PC-9 (cell line): ENCODE measurements around the gene TKT. TPM values are rescaled to one million over a fixed set of nuclear protein-coding genes. Genes with fewer than 3 reads are reported as not detected.
A peak's percentile ranks its signal among the peaks of the same experiment; 100 is the strongest.

ENCODE experiments used
- BruUV-seq: library from RNA; stranded (reverse); fragments of 400-500 nt; replicated peaks from 2 replicates; lab custom pipeline; 2021; lab: Mats Ljungman, UMichigan
- CTCF ChIA-PET: fragments of 300-600 bp; sonication (Branson Sonifier 250); formaldehyde crosslinking; loops from one replicate; lab custom pipeline; 2022; ENCODE audit warnings: antibody characterized with exemption; lab: Charles Lee
- POLR2A ChIA-PET: fragments of 300-600 bp; sonication (Branson Sonifier 250); formaldehyde crosslinking; loops from one replicate; lab custom pipeline; 2022; ENCODE audit warnings: antibody characterized with exemption; ENCODE audit not compliant: unreplicated experiment; lab: Charles Lee
- DNase-seq, 2 experiments: peaks; one replicate each; pipeline versions ENCODE4 v3.0.0 to v3.0.0-alpha.2; 2015 to 2022; ENCODE audit warnings: mixed read lengths in 1 of 2
- H2AFZ ChIP-seq: fragments of 200-600 bp; sonication (generic); 2 replicates; pipeline ENCODE4 v1.8.1; 2017; ENCODE audit warnings: antibody characterized with exemption
- H3F3A ChIP-seq: fragments of 200-600 bp; sonication (generic); 2 replicates; pipeline ENCODE4 v1.8.1; 2017; ENCODE audit warnings: antibody characterized with exemption, mild to moderate bottlenecking, low read depth; ENCODE audit not compliant: insufficient read depth
- H3K27ac ChIP-seq: fragments of 200-600 bp; sonication (generic); 2 replicates; pipeline ENCODE4 v1.6.1; 2016; ENCODE audit warnings: mixed run types
- H3K27me3 ChIP-seq: fragments of 200-600 bp; sonication (generic); 2 replicates; pipeline ENCODE4 v1.6.1; 2016; ENCODE audit warnings: low read depth, mixed run types; ENCODE audit not compliant: insufficient read depth
- H3K36me3 ChIP-seq: fragments of 200-600 bp; sonication (generic); 2 replicates; pipeline ENCODE4 v1.6.1; 2016; ENCODE audit warnings: low read depth, mixed run types
- H3K4me1 ChIP-seq: fragments of 200-600 bp; sonication (generic); replicated peaks from 2 replicates; pipeline ENCODE4 v1.6.1; 2016; ENCODE audit warnings: mixed run types; ENCODE audit not compliant: insufficient read depth
- H3K4me2 ChIP-seq: fragments of 200-600 bp; sonication (generic); 2 replicates; pipeline ENCODE4 v1.6.1; 2017; ENCODE audit warnings: mixed run types
- H3K4me3 ChIP-seq: fragments of 200-600 bp; sonication (generic); 2 replicates; pipeline ENCODE4 v1.6.1; 2016; ENCODE audit warnings: mixed run types
- H3K79me2 ChIP-seq: fragments of 200-600 bp; sonication (generic); 2 replicates; pipeline ENCODE4 v1.6.1; 2017; ENCODE audit warnings: low read depth, mixed run types
- H3K9me2 ChIP-seq: fragments of 200-600 bp; sonication (generic); 2 replicates; pipeline ENCODE4 v1.8.1; 2017; ENCODE audit warnings: mild to moderate bottlenecking; ENCODE audit not compliant: insufficient read depth
- H3K9me3 ChIP-seq: fragments of 200-600 bp; sonication (generic); 2 replicates; pipeline ENCODE4 v1.8.1; 2016; ENCODE audit warnings: low read depth; ENCODE audit not compliant: insufficient read depth
- H4K20me1 ChIP-seq: fragments of 200-600 bp; sonication (generic); 2 replicates; pipeline ENCODE4 v1.8.1; 2017; ENCODE audit not compliant: insufficient read depth
- EZH2 ChIP-seq: fragments of 200-600 bp; sonication (generic); IDR thresholded peaks from 2 replicates; pipeline ENCODE4 v1.8.0; 2017; ENCODE audit warnings: antibody characterized with exemption, low read depth
- intact Hi-C: fragments of 100-400 bp; cut with micrococcal nuclease; formaldehyde crosslinking; loops from one replicate; pipeline ENCODE4 v1.10.0; 2022; ENCODE audit not compliant: unreplicated experiment
- total RNA-seq: library from RNA; stranded (reverse); gene quantifications from 2 replicates; pipeline ENCODE4 v1.2.3, GENCODE V29; 2021
- TF ChIP-seq, protein P1 (sequence below): fragments of 200-600 bp; sonication (generic); conservative IDR thresholded peaks from 2 replicates; pipeline ENCODE4 v1.6.1; 2017; ENCODE audit warnings: mixed run types, antibody characterized with exemption, mild to moderate bottlenecking, moderate library complexity

TKT gene
- total RNA-seq, 1 experiment from 2014 or later = 2,016 TPM

DNA sequence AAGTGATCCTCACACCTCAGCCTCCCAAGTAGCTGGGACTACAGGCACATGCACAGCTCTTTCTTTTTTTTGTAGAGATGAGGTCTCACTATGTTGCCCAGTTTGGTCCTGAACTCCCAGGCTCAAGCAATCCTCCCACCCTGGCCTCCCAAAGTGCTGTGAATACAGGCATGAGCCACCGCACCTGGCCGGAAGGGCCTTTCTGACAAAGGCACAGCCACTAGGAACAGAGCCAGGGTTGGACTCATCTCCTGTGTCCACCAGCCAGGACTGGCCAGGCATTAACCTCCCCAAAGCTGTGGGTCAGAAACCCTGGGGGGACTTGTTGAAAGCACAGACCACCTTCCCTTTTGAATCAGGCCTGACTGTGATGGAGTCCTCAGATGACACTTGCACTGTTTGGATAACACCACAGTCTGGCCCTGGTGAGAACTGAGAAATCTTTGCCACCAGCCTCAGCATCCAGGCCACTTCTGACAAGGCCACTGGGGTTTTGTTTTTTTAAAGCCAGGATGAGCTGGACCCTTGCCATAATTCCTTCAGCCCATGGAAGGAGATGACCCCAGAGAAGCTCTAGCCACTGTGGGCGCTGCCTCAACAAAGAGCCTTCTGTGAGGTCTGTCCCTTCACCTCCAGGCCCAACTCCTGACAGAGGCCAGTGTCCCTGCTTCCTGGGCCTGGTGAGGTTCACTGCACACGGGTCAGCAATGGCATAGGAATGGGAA, 4.8 kb downstream of the TKT start:
- CTCF ChIA-PET = interaction anchor here (0.5 to 1.6 kb wide), 2 partner anchors 14 to 19 kb away, joined by 3 to 8 read pairs; no protein-coding TSS in a partner anchor
- H3K4me3 ChIP-seq = peak overlapping the region; percentile 98; the same call in 1 of the 2 replicates
- intact Hi-C loops = no loop called here
- peaks cover 89% of the 10 kb centered on the region for H4K20me1 ChIP-seq
- H3K4me2 ChIP-seq = peak overlapping the region; percentile 99
- no TSS peak for BruUV-seq
- H3K79me2 ChIP-seq = peaks cover 97% of the 10 kb centered on the region
- H3K27ac ChIP-seq = peak overlapping the region; percentile 76
- no peak for DNase-seq
- no peaks in the 10 kb centered on the region for H3K27me3 ChIP-seq
- TF ChIP-seq EZH2 = no peak
- TF ChIP-seq, protein P1, sequence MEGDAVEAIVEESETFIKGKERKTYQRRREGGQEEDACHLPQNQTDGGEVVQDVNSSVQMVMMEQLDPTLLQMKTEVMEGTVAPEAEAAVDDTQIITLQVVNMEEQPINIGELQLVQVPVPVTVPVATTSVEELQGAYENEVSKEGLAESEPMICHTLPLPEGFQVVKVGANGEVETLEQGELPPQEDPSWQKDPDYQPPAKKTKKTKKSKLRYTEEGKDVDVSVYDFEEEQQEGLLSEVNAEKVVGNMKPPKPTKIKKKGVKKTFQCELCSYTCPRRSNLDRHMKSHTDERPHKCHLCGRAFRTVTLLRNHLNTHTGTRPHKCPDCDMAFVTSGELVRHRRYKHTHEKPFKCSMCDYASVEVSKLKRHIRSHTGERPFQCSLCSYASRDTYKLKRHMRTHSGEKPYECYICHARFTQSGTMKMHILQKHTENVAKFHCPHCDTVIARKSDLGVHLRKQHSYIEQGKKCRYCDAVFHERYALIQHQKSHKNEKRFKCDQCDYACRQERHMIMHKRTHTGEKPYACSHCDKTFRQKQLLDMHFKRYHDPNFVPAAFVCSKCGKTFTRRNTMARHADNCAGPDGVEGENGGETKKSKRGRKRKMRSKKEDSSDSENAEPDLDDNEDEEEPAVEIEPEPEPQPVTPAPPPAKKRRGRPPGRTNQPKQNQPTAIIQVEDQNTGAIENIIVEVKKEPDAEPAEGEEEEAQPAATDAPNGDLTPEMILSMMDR = no peak
- H3K36me3 ChIP-seq = peaks cover 42% of the 10 kb centered on the region
- H3K9me3 ChIP-seq = no peaks in the 10 kb centered on the region
- peaks cover 61% of the 10 kb centered on the region for H3K4me1 ChIP-seq
- POLR2A ChIA-PET = interaction anchor here (0.5 kb wide), 1 partner anchor 10 kb away, joined by 4 read pairs; no protein-coding TSS in a partner anchor
- peaks cover 62% of the 10 kb centered on the region for H3F3A ChIP-seq
- H2AFZ ChIP-seq = no peak overlapping the region
- no peaks in the 10 kb centered on the region for H3K9me2 ChIP-seq

DNA sequence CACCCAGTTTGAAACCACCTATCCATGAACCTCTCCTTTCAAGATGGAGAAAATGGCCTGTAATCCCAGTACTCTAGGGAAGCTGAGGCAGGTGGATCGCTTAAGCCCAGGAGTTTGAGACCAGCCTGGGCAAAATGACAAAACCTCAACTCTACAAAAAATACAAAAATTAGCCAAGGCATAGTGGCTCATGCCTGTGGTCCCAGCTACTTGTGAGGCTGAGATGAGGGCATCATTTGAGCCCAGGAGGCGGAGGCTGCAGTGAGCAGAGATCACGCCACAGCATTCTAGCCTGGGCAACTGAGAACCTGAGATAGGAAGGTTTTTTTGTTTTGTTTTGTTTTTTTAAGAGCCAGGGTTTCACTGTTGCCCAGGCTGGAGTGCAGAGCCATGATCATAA, 5.4 kb downstream of the TKT start:
- intact Hi-C loops = no loop called here
- peaks cover 66% of the 10 kb centered on the region for H3K4me1 ChIP-seq
- POLR2A ChIA-PET = interaction anchor here (0.5 kb wide), 1 partner anchor 10 kb away, joined by 4 read pairs; no protein-coding TSS in a partner anchor
- H3K9me3 ChIP-seq = no peaks in the 10 kb centered on the region
- peaks cover 42% of the 10 kb centered on the region for H3K36me3 ChIP-seq
- CTCF ChIA-PET = no interaction called here
- TF ChIP-seq, protein P1 = no peak
- no peak for TF ChIP-seq EZH2
- BruUV-seq = no TSS peak
- peaks cover 67% of the 10 kb centered on the region for H3F3A ChIP-seq
- H3K9me2 ChIP-seq = no peaks in the 10 kb centered on the region
- peaks cover 95% of the 10 kb centered on the region for H4K20me1 ChIP-seq
- DNase-seq = no peak
- H3K27me3 ChIP-seq = no peaks in the 10 kb centered on the region
- no peak overlapping the region for H2AFZ ChIP-seq
- H3K4me2 ChIP-seq = peak overlapping the region; percentile 99
- H3K4me3 ChIP-seq = peak overlapping the region; percentile 21; the same call in 1 of the 2 replicates
- peaks cover 100% of the 10 kb centered on the region for H3K79me2 ChIP-seq
- peak overlapping the region; percentile 32; the same call in 1 of the 2 replicates for H3K27ac ChIP-seq

DNA sequence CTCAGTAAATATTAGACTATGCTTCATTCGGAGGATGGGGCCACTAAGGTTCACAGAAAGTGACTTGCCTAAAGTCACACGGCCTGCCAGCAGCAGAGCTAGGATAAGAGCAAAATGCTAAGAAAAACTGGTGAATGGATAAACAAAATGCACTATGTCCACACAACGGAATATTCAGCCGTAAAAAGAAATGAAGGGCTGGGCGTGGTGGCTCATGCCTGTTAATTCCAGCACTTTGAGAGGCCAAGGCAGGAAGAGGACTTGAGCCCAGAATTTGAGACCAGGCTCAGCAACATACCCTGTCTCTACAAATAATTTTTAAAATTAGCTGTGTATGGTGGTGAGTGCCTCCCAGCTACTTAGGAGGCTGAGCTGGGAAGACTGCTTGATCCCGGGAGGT, 7.7 kb downstream of the TKT start:
- peaks cover 26% of the 10 kb centered on the region for H3K36me3 ChIP-seq
- no peak overlapping the region for H3K4me3 ChIP-seq
- no peak for DNase-seq
- BruUV-seq = no TSS peak
- CTCF ChIA-PET = interaction anchor here (0.7 kb wide), 1 partner anchor 25 kb away, joined by 7 read pairs; no protein-coding TSS in a partner anchor
- peaks cover 98% of the 10 kb centered on the region for H4K20me1 ChIP-seq
- H3F3A ChIP-seq = peaks cover 73% of the 10 kb centered on the region
- TF ChIP-seq, protein P1 = no peak
- no peak for TF ChIP-seq EZH2
- peak overlapping the region; percentile 99; the same call in 1 of the 2 replicates for H3K4me2 ChIP-seq
- no peaks in the 10 kb centered on the region for H3K9me2 ChIP-seq
- H3K27ac ChIP-seq = no peak overlapping the region
- POLR2A ChIA-PET = no interaction called here
- intact Hi-C loops = no loop called here
- H3K4me1 ChIP-seq = peaks cover 88% of the 10 kb centered on the region
- no peaks in the 10 kb centered on the region for H3K27me3 ChIP-seq
- H3K79me2 ChIP-seq = peaks cover 100% of the 10 kb centered on the region
- no peaks in the 10 kb centered on the region for H3K9me3 ChIP-seq
- H2AFZ ChIP-seq = no peak overlapping the region
